ENCODE results near the gene NPHP4. TPM values are rescaled to one million over a fixed set of nuclear protein-coding genes. Genes with fewer than 3 reads are reported as not detected.

NPHP4 gene
- total RNA-seq, 2 donors from 2014 or later: 6.2 to 15.9 TPM

DNA sequence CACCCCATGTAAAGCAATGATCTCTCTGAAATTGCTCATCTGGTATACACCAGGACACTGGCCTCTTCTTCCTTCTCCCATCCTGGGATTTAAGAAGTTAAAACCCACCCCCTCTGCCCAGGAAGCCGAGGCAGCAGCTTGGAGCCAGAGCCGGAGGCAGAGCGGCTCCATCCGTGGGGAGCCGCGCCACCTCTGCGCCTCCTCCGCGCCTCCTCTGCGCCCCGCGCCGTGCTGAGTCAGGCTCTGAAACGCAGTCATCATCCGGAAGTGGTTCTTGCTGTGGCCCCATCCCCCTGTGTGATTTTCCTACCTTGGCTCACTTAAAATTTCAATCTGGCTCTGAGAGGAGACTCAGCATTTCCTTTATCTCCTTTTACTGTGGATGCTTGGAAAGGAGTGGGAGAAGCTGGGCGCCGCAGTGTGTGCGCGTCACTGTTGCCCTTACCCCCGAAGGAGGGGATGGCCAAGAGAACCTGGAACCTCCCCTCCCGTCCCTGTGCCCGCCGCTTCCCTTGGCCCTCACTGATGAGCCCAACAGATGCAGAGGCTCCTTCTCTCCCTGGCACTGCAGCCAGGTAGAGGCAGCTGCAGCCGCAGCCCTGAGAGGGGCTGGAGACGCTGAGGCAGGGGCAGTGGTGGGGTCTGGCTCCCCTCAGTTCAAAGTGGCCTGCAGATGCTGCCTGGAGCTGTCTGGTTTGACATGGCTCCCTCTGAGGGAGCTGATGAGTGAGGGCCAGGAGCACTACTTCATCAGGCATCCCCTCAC, 15.3 kb upstream of the NPHP4 start:
- Histone ChIP-seq H3K9me3 (no peaks in the 10 kb centered on the region), H3K36me3 (no peaks in the 10 kb centered on the region), H3K9ac (ENCODE audit: low read depth in 2 of 2, low read length in 2 of 2) (no peak overlapping the region), H3K4me3 (no peak overlapping the region), H3K27ac (no peak overlapping the region), H3K4me1 (no peaks in the 10 kb centered on the region), H3K27me3 (no peaks in the 10 kb centered on the region)
- DNase-seq: no peak
- TF ChIP-seq, protein P1, sequence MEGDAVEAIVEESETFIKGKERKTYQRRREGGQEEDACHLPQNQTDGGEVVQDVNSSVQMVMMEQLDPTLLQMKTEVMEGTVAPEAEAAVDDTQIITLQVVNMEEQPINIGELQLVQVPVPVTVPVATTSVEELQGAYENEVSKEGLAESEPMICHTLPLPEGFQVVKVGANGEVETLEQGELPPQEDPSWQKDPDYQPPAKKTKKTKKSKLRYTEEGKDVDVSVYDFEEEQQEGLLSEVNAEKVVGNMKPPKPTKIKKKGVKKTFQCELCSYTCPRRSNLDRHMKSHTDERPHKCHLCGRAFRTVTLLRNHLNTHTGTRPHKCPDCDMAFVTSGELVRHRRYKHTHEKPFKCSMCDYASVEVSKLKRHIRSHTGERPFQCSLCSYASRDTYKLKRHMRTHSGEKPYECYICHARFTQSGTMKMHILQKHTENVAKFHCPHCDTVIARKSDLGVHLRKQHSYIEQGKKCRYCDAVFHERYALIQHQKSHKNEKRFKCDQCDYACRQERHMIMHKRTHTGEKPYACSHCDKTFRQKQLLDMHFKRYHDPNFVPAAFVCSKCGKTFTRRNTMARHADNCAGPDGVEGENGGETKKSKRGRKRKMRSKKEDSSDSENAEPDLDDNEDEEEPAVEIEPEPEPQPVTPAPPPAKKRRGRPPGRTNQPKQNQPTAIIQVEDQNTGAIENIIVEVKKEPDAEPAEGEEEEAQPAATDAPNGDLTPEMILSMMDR (IDR thresholded peaks at IDR 0.05): no peak
- intact Hi-C loops (cut with DNase I): no loop called here

DNA sequence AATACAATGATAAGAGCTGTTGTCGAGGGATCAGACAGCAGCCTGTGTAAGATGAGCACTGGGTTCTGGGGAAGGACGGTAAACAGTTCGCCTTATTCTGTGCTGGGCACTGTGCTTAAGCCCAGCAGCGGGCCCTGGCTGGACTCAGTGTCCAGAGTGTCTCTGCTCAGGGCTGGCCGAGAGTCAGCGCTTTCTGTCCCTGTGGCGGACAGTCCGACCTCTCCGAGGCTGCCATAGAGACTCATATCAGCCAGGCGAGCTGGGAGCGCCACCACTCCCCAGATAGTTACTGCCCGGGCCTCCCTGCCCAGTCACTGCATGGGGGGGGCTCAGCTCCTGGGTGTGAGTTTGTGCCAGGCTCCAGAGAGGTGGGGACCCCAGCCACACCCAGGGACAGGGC, 14.7 kb upstream of the NPHP4 start:
- Histone ChIP-seq H3K36me3 (no peaks in the 10 kb centered on the region), H3K27me3 (no peaks in the 10 kb centered on the region), H3K9me3 (no peaks in the 10 kb centered on the region), H3K4me3 (no peak overlapping the region), H3K9ac (ENCODE audit: low read depth in 2 of 2, low read length in 2 of 2) (no peak overlapping the region), H3K4me1 (no peaks in the 10 kb centered on the region), H3K27ac (no peak overlapping the region)
- DNase-seq: no peak
- TF ChIP-seq, protein P1 (IDR thresholded peaks at IDR 0.05): no peak
- intact Hi-C loops (cut with DNase I): no loop called here

DNA sequence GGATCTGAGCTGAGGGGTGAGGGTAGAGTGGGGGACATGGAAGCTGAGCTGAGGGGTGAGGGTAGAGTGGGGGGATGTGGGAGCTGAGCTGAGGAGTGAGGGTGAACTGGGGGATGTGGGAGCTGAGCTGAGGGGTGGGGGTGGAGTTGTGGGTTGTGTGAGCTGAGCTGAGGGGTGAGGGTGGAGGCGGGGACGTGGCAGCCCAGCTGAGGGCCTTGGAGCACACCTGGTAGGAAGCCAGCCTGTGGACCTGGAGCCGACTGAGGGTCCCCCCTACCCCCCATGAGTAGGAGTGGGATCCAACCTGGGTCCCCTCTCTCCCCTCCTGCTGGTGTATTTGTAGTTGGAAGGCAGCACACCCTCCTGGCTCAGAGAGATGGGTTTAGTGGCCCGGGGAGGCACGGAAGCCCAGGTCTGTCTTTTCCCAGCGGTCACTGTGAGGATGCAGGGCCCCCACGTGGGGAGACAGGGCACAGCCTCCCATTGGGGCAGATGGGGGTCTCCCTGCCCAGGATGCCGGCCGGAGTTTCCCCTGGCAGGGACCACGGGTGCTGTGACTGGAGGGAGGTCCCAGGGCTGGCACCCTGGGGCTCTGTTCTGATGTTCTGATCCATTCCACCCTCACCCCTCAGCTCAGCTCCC, 13.2 kb upstream of the NPHP4 start:
- intact Hi-C loops (cut with DNase I): no loop called here
- H3K27me3 ChIP-seq: no peaks in the 10 kb centered on the region
- H3K27ac ChIP-seq: no peak overlapping the region
- no peak for DNase-seq
- H3K9me3 ChIP-seq: no peaks in the 10 kb centered on the region
- TF ChIP-seq, protein P1 (IDR thresholded peaks at IDR 0.05): no peak
- H3K4me3 ChIP-seq: no peak overlapping the region
- H3K36me3 ChIP-seq: no peaks in the 10 kb centered on the region
- H3K9ac ChIP-seq (ENCODE audit: low read depth in 2 of 2, low read length in 2 of 2): no peak overlapping the region
- no peaks in the 10 kb centered on the region for H3K4me1 ChIP-seq

DNA sequence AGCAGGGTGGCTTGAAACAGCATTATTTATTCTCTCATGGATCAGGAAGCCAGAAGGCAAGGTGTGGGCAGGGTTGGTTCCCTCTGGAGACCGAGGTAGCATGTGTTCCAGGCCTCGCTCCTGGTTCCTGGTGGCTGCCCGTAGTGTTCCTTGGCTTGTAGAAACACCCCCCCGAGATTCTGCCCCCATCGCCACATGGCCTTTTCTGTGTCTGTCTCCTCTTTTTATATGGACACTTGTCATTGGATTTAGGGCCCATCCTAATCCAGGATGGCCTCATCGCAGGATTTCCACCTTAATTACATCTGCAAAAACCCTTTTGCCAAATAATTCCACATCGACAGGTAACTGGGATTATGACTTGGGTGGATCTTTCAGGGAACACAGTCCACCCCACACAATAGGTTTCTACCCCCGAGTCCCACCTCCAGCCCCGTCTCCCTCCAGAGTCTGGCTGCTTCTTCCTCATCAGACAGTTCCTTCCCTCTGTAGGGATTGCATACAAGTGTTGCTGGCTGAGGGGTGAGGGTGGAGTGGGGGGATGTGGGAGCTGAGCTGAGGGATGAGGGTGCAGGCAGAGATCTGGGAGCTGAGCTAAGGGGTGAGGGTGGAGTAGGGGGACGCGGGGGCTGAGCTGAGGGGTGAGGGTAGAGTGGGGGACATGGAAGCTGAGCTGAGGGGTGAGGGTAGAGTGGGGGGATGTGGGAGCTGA, 12.3 kb upstream of the NPHP4 start:
- Histone ChIP-seq H3K4me1 (no peaks in the 10 kb centered on the region), H3K27me3 (no peaks in the 10 kb centered on the region), H3K9me3 (no peaks in the 10 kb centered on the region), H3K4me3 (no peak overlapping the region), H3K27ac (no peak overlapping the region), H3K36me3 (no peaks in the 10 kb centered on the region), H3K9ac (ENCODE audit: low read depth in 2 of 2, low read length in 2 of 2) (no peak overlapping the region)
- intact Hi-C loops (cut with DNase I): no loop called here
- TF ChIP-seq, protein P1 (IDR thresholded peaks at IDR 0.05): no peak
- DNase-seq: no peak

DNA sequence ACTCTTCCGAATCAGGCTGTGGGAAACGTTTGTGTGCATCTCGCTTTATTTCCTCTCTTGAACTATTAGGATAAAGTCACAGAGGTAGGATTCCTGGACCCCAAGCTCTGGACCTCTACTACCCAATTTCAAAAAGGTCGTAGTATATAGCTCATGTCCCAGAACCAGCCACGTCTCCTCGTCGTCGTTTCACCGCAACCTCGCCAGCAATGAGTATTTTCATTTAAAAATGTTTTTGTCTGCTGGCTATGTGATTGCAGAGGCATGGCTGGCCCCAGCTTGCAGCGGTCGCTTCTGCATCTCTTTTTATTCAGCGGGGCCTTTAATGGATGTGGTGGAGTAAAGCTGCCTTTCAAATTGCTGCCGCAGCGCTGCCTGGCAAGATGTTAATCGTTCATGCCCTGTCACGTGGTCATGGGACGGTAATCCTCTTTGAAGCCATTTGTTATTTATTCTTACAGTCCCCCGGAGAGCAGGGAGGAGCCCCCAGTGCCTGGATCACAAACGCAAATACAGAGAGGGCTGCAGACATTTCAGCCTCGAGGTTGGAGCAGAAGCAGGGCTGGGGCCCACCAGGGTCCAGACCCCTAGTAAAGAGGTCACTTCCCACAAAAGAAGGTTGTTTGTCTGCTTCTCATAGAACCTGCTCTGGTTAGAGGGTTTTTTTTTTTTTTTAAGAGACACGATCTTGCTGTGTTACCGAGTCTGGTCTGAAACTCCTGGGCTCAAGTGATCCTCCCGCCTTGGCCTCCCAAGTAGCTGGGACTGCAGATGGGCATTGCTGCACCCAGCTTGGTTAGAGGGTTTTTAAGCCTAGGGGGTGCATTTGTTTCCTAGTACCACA, 11.6 kb upstream of the NPHP4 start:
- no peak for DNase-seq
- Histone ChIP-seq H3K4me1 (no peaks in the 10 kb centered on the region), H3K27me3 (no peaks in the 10 kb centered on the region), H3K27ac (no peak overlapping the region), H3K9me3 (no peaks in the 10 kb centered on the region), H3K9ac (ENCODE audit: low read depth in 2 of 2, low read length in 2 of 2) (no peak overlapping the region), H3K4me3 (no peak overlapping the region), H3K36me3 (no peaks in the 10 kb centered on the region)
- intact Hi-C loops (cut with DNase I): no loop called here
- TF ChIP-seq, protein P1 (IDR thresholded peaks at IDR 0.05): no peak
